ENCODE results near the gene RASSF4. TPM values are rescaled to one million over a fixed set of nuclear protein-coding genes. Genes with fewer than 3 reads are reported as not detected.

Gene RASSF4
- total and polyA plus RNA-seq, 2 donors from 2014 or later = 76.4 to 83.1 TPM

- Histone ChIP-seq H3K4me3 (ENCODE audit: low read length in 3 of 3) (no peak overlapping the region), H3K4me1 (ENCODE audit: control insufficient read depth in 2 of 3, insufficient read depth in 2 of 3, low read depth in 1 of 3, low read length in 3 of 3) (peaks cover 5 to 61% (median 41%) of the 10 kb centered on the region in 3 donors), H3K27ac (ENCODE audit: low read depth in 2 of 2, low read length in 2 of 2) (peak overlapping the region; percentile 41 to 47), H3K9me3 (ENCODE audit: control insufficient read depth in 2 of 3, insufficient read depth in 1 of 3, low read length in 3 of 3) (no peaks in the 10 kb centered on the region), H3K27me3 (ENCODE audit: control insufficient read depth, insufficient read depth, low read length) (no peaks in the 10 kb centered on the region), H3K36me3 (ENCODE audit: control insufficient read depth in 2 of 3, insufficient read depth in 3 of 3, low read length in 3 of 3) (peaks cover 0 to 20% (median 18%) of the 10 kb centered on the region in 3 donors), H3K9ac (ENCODE audit: low read length in 3 of 3) (no peak overlapping the region)
- intact Hi-C loops (cut with DNase I) = no loop called here
- no peak for TF ChIP-seq CTCF (IDR thresholded peaks at IDR 0.05; ENCODE audit: borderline replicate concordance, extremely low read depth, insufficient read depth)
- no peak for FAIRE-seq
- peak in 1 of 5 donors; percentile 51 for DNase-seq
These were observed 7.4 kb downstream of the RASSF4 start for GRCh38 chr10:44966816-44967509.

- no peaks in the 10 kb centered on the region for H3K9me3 ChIP-seq (ENCODE audit: control insufficient read depth in 2 of 3, insufficient read depth in 1 of 3, low read length in 3 of 3)
- no peaks in the 10 kb centered on the region for H3K27me3 ChIP-seq (ENCODE audit: control insufficient read depth, insufficient read depth, low read length)
- intact Hi-C loops (cut with DNase I) = no loop called here
- TF ChIP-seq CTCF (IDR thresholded peaks at IDR 0.05; ENCODE audit: borderline replicate concordance, extremely low read depth, insufficient read depth) = no peak
- no peak overlapping the region for H3K4me3 ChIP-seq (ENCODE audit: low read length in 3 of 3)
- H3K27ac ChIP-seq (ENCODE audit: low read depth in 2 of 2, low read length in 2 of 2) = peak overlapping the region; percentile 20 to 50
- H3K9ac ChIP-seq (ENCODE audit: low read length in 3 of 3) = no peak overlapping the region
- DNase-seq (no peak), FAIRE-seq (no peak)
- H3K36me3 ChIP-seq (ENCODE audit: control insufficient read depth in 2 of 3, insufficient read depth in 3 of 3, low read length in 3 of 3) = peaks cover 0 to 25% (median 25%) of the 10 kb centered on the region in 3 donors
- peaks cover 5 to 55% (median 37%) of the 10 kb centered on the region in 3 donors for H3K4me1 ChIP-seq (ENCODE audit: control insufficient read depth in 2 of 3, insufficient read depth in 2 of 3, low read depth in 1 of 3, low read length in 3 of 3)
These were observed 8.0 kb downstream of the RASSF4 start for GRCh38 chr10:44967616-44968015.

- Histone ChIP-seq H3K4me1 (ENCODE audit: control insufficient read depth in 2 of 3, insufficient read depth in 2 of 3, low read depth in 1 of 3, low read length in 3 of 3) (peaks cover 5 to 57% (median 37%) of the 10 kb centered on the region in 3 donors), H3K27ac (ENCODE audit: low read depth in 2 of 2, low read length in 2 of 2) (no peak overlapping the region), H3K9ac (ENCODE audit: low read length in 3 of 3) (no peak overlapping the region), H3K36me3 (ENCODE audit: control insufficient read depth in 2 of 3, insufficient read depth in 3 of 3, low read length in 3 of 3) (peaks cover 0 to 25% (median 25%) of the 10 kb centered on the region in 3 donors), H3K27me3 (ENCODE audit: control insufficient read depth, insufficient read depth, low read length) (no peaks in the 10 kb centered on the region), H3K9me3 (ENCODE audit: control insufficient read depth in 2 of 3, insufficient read depth in 1 of 3, low read length in 3 of 3) (no peaks in the 10 kb centered on the region), H3K4me3 (ENCODE audit: low read length in 3 of 3) (no peak overlapping the region)
- FAIRE-seq = no peak
- intact Hi-C loops (cut with DNase I) = no loop called here
- peak in 1 of 5 donors; percentile 38 for DNase-seq
- no peak for TF ChIP-seq CTCF (IDR thresholded peaks at IDR 0.05; ENCODE audit: borderline replicate concordance, extremely low read depth, insufficient read depth)
These were observed 8.5 kb downstream of the RASSF4 start for GRCh38 chr10:44968091-44968490.

All from kidney (tissue), 14 donors.